GM18861 (cell line): ENCODE measurements around the gene CD22.

Experiments
- ATAC-seq: cut with Tn5 transposase; IDR thresholded peaks from one replicate; pipeline ENCODE4 v1.9.1; 2021; ENCODE audit not compliant: unreplicated experiment

The CD22 gene

DNA sequence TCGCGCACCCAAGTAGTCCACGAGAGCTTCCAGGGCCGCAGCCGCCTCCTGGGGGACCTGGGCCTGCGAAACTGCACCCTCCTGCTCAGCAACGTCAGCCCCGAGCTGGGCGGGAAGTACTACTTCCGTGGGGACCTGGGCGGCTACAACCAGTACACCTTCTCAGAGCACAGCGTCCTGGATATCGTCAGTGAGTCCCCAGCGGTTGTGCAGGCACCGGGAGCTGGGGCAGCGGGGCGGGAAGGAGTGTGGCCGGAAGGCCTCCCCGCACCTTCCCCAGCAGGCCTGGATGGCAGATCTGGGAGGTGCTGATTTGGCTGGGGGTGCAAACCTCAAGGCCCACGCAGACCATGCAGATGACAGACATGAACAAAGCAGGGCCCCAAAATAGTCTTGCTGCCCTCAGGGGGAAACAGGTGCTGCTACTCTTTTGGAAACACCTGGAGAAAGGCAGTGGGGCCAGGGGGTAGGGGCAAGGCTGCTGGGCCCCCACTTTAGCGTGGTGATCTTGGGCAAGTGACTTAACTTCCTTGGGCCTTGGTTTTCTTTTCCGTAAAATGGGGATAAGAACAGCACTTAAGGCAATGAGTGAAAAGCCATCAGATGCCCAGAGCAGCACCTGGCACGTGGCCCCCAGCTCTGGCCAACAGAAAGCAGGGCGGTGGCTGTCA, 33.1 kb upstream of the CD22 start:
- ATAC-seq: no peak

DNA sequence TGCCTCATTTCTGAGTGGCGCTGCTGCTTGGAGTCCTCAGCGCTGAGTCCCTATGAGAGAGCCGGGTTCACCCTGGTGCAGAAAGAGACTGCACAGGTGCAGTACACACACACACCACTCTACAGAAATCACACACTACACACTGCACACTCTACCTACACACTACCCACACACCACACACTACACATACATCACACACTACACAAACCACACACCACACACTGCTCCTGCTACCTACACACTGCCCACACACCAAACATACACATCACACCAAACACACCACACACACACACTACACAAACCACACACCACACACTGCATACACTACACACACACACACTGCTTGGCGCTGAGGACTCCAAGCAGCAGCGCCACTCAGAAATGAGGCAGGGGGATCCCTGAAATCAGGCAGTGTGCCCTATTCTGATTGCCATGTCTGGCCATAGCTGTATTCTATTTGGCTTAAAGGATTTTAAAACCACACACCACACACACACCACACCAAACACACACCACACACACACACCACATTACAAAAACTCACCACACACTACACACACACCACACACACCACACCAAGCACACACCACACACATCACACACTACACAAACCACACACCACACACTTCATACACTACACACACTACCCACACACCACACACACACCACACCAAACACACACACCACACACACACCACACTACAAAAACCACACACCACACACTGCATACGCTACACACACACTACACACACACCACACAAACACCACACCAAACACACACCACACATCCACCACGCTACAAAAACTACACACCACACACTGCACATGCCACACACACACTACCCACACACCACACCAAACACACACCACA, 32.1 kb upstream of the CD22 start:
- no peak for ATAC-seq

DNA sequence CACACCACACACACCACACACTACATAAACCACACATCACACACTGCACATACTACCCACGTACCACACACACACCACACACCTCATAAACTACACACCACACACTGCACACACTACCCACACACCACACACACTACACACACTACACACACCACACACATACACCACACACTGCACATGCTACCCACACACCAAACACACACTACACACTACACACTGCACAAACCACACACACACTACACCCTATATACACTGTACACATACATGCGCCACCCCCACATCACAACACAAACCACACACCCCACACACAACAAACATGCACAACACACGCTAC, 31.5 kb upstream of the CD22 start:
- ATAC-seq: no peak

DNA sequence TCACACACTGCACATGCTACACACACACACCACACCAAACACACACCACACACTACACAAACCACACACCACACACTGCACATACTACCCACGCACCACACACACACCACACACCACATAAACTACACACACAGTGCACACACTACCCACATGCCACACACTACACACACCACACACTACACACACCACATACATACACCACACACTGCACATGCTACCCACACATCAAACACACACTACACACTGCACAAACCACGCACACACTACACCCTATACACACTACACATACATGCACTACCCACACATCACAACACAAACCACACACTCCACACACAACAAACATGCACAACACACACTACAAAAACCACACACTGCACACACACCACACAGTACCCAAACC, 31.1 kb upstream of the CD22 start:
- ATAC-seq: no peak

DNA sequence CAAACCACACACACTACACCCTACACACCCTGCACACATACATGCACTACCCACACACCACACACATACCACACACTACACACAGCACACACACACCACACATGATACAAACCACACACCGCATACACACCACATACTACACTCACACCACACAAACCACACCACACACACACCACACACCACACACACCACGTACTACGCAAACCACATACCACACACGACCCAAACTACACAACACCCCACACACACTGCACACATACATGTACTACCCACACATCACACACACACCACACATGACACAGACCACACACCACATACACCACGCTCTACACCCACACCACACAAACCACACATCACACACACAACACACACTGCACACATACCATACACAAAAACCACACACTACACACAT, 30.4 kb upstream of the CD22 start:
- no peak for ATAC-seq

DNA sequence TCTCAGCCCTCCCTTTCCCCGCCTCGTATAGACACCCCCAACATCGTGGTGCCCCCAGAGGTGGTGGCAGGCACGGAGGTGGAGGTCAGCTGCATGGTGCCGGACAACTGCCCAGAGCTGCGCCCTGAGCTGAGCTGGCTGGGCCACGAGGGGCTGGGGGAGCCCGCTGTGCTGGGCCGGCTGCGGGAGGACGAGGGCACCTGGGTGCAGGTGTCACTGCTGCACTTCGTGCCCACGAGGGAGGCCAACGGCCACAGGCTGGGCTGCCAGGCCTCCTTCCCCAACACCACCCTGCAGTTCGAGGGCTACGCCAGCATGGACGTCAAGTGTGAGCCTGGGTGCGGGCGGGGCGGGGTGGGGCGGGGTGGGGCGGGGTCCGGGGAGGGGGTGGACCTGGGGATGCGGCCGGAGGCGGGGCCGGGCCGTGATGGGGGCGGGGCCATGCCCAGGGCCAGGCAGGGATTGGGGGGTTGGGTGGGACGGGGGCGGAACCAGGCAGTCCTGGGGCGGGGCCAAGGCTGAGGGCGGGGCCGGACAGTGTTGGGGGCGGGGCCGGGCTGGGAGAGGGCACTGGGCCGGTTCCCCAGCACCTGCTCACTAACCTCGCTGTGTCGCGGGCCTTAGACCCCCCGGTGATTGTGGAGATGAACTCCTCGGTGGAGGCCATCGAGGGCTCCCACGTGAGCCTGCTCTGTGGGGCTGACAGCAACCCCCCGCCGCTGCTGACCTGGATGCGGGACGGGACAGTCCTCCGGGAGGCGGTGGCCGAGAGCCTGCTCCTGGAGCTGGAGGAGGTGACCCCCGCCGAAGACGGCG, 29.3 kb upstream of the CD22 start:
- no peak for ATAC-seq

DNA sequence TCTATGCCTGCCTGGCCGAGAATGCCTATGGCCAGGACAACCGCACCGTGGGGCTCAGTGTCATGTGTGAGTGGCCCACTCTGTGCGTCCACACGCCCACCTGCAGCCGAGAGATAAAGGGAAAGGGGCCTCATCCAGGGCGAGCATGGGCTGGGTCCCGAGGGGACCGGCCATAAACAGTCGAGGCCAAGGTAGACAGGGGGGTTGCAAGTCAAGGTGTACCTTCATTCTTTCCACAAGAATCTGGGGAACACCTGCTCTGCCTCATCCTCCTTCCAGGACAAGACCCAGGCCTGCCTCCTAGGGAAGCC, 28.7 kb upstream of the CD22 start:
- ATAC-seq: no peak

DNA sequence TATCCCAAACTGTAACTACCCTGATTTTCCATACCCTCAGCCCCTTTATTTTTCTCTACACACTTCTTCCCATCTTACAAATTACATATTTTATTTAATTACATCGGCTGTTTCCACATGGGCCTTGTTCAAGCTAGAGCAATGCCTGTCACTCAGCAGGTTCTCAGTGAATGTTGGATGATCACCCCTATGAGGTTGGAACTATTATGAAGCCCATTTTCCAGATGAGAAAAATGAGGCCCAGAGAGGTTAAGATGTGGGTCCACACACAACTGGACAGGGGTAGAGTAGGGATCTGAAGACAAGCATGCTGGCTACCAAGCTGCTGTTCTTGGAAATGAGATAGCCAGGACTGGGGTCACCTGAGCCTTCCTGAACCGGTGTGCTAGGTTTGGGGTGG, 27.0 kb upstream of the CD22 start:
- no peak for ATAC-seq

DNA sequence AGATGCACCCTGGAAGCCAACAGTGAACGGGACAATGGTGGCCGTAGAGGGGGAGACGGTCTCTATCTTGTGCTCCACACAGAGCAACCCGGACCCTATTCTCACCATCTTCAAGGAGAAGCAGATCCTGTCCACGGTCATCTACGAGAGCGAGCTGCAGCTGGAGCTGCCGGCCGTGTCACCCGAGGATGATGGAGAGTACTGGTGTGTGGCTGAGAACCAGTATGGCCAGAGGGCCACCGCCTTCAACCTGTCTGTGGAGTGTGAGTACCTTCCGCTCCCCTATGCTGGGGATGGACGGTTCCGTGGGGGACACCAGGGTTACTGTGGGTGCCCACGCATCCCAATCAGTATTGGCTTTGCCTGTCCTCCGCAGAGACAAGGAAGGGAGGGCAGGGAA, 26.5 kb upstream of the CD22 start:
- ATAC-seq: no peak

DNA sequence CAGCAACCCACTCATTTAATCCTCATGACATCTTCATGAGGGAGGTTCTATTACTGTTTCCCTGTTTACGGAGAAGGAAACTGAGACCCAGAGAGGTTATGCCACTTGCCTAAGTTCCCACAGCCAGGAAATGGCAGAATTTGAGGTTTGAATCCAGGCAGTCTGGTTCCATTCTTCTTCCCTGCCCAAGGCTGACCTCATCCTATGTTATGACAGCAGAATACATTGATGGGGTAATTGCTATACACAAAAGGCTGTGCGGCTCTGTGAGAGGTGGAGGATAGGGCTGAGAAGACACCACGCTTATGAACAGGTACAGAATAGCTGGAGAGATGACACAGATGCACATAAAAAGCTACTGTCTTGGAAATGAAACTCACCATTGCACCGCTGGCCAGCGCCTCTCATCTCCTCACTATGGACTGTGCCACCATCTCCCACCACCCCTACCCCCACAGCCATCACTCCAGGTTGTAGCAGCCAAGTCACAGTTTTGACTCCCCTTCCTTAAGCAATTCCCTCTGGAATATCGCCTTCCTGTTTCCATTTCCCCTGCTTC, 25.6 kb upstream of the CD22 start:
- ATAC-seq: no peak

DNA sequence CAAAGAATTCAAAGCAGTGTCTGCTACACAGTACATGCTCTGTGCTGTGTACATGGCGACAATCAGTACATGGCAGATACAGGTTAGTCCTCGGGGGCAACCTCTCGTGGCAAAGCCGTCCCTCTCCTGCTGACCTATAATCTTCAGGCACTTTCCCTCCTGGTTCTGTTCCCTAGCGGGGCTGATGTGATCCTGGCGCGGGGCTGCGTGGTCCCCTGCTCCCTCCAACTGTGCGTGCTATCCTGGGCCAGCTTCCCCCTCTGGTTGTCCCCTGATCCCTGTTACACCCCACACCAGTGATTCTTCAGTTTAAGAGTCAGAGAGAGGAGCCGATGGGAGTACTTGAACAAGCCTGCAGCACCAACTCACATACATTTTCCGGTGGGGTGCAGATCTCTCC, 25.0 kb upstream of the CD22 start:
- ATAC-seq: no peak

DNA sequence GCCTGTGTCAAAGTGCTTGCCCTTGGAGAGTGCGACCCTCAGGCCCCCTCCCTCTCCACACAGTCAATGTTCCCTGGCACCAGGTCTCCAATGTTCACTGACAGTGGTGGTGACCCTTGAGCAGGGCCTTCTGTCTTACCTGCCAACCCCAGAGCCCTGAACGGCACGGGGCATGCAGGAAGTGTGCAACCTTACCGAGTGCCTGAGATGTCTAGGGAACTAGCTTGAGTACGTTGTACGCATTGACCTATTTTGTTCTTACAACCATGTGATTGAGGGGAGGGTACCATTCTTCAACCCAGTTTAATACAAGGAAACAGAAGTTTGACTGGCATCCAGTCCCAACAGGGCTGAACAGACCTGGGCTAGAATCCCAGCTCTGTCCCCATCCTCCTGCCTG, 23.8 kb upstream of the CD22 start:
- ATAC-seq: no peak

DNA sequence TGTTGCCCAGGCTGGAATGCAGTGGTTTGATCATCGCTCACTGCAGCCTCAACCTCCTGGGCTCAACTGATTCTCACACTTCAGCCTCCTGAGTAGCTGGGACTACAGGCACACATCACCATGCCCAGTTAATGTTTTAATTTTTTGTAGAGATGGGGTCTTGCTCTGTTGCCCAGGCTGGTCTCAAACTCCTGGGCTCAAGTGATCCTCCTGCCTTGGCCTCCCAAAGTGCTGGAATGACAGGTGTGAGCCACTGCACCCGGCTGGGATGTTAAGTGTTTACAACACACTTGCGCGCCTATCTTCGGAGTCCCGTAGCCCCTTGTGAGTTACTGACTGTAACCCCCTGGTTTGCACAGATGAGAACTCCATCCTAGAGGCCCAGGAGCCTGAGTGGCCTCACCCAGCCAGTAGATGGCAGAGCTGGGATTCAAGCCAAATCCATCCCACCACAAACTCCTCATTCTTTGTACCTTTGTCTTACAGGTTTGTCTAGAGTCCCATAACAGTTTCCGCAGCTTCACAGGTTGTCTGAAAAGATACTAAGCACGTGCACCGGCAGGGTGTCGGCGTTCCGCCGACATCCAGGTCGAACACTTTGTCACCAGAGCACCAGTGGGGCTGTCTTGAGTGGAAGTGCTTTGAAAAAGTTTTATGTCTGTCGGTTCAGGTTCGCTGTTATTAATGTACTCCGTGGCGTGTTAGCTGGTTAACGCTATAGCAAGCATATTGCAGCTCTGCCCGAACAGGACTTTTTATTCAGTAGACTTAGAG, 22.3 kb upstream of the CD22 start:
- ATAC-seq: no peak

DNA sequence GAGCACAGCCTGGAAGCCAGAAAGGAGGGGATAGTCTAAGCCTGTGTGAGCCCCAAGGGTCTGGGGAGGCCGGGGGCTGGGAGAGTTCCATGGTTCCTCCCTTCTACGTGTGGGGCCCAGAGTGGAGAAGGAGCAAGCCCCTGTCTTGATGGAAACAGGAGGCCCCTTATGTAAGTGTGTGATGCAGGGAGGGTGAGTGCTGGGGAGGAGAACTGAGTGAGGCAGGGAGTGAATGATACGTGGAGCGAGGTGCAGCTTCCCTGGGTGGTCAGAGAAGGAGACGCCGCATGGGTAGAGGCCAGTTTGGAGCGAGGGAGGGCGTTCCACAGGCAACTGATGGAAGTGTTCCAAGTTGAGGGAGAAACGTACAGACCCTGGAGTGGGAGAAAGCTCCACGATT, 21.1 kb upstream of the CD22 start:
- ATAC-seq: no peak

DNA sequence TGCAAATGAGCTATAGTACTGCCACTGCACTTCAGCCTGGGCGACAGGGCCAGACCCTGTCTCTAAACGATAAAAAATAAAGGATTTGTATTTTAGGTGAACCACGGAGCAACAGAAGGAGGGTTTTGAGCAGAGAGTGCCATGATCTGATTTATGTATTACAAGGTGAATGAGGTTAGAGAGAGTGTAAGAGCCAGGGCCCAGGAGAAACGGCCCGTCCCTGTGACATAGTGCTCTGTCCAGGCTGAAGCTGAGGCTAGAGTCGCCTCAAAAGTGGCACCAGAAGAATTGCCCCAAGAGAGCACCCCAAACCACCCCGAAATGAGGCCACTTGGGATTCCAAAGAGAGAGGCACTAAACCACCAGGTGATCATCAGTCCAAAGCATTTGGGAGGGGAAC, 20.1 kb upstream of the CD22 start:
- ATAC-seq: no peak

DNA sequence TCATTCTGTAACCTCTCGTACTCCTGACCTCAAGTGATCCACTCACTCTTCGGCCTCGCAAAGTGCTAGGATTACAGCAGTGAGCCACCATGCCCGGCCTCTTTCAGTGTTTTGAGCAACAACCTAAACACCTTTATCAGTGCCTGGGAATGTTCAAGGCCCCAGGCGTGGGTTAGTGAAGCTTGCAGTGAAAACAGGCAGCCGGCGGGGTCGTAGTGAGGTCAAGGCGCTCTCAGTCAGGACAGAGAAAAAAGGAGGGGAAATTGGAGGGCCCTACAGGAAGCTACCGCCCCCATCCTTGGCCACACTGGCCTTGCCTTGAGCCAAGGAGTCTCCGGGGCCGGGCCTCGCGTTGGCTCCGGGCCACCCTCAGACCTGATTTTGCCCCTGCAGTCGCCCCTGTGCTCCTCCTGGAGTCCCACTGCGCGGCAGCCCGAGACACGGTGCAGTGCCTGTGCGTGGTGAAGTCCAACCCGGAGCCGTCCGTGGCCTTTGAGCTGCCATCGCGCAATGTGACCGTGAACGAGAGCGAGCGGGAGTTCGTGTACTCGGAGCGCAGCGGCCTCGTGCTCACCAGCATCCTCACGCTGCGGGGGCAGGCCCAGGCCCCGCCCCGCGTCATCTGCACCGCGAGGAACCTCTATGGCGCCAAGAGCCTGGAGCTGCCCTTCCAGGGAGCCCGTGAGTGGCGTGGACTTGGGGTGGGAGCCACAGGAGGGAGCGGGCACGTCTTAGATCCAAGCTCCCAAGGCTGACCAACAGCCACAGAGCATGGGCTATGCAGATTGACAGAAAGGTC, 19.3 kb upstream of the CD22 start:
- ATAC-seq: no peak

DNA sequence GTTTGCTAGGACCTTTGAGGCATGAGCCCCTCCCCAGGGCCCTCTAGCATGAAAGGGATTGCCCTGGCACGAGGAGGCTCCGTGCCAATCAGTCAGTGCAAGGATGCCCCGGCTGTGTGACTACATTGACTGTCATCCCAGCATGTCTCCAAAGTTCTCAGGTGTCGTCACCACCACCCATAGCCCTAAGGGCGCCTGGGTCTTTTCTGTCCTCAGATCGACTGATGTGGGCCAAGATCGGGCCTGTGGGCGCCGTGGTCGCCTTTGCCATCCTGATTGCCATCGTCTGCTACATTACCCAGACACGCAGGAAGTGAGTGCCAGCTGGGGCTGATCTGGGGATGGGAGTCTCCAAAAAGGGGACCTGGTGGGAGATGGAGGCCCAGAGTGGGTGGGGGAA, 18.7 kb upstream of the CD22 start:
- no peak for ATAC-seq

DNA sequence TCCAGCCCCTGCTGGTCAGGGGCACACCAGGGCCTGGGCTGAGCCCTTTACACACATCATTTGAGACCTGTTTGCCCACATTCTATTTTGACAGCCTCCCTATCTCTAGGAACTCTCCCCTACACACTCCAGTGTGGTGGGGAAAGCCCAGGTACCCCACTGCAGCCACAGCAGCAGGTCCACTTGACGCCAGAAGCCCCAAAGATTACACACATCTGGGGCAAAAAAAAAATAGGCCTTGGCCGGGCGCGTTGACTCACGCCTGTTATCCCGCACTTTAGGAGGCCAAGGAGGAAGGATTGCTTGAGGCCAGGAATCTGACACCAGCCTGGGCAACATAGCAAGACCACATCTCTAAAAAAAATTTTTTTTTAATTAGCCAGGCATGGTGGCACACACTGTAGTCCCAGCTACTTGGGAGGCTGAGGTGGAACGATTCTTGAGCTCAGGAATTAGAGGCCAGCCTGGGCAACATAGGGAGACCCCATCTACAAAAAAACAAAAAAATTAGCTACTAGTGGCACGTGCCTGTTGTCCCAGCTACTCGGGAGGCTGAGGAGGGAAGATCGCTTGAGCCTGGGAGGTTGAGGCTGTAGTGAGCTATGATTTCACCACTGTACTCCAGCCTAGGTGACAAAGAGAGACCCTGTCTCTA, 18.0 kb upstream of the CD22 start:
- no peak for ATAC-seq

DNA sequence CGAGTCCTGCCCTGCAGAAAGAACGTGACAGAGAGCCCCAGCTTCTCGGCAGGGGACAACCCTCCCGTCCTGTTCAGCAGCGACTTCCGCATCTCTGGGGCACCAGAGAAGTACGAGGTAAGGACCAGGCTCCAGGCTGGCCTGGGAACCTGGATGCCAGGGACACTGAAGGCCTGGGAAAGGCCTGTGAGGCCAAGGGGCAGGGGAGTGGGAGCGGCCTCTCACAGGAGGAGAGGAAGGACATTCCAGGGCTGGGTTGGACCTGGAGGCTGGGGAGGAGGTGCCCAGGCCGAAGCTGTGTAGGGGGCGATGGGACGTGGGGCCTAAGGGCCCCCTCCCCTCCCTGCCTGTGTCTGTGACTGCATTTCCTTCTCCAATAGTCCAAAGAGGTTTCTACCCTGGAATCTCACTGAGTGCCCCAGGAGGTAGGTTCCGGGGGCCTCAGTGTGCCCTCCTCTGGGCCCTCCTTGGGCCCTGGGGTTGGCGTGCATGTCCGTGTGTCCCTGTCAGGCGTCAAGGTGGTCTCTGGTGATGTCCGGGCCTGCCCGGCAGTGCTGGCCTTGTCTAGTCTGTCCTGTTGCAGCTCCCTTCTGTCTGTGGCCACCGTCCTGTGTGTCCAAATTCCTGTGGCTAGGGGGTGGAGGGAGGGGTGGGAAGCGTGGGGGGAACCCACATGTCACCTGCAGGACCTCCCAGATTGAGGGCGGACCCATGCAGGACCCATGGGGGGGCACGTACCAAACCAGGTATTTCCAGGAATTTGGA, 16.9 kb upstream of the CD22 start:
- ATAC-seq: no peak
